ENCODE results near the gene BTN3A1.

DNA sequence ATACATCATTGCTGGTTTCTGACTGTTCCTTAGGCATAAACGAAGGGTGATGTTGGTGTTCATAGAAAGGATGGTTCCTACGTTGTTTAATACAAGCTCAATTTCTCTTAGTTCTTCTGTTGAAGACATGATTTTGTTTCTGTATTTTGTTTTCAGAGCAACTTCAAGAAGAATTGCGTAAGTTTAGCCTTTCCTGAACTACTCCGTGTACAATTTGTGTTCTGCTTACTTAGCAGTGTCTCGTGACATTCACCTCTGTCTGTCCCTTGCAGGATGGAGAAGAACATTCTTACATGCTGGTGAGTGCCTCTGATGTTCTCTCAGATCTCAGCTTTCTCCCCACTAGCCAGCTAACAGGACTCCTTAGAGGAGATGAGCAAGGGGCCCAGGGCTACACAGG, 11.5 kb upstream of the BTN3A1 start:
- TF ChIP-seq CTCF (IDR thresholded peaks at IDR 0.05; ENCODE audit: poor library complexity) (no peak), EZH2 (IDR thresholded peaks at IDR 0.05; ENCODE audit: borderline replicate concordance) (no peak), EZH2phosphoT487 (IDR thresholded peaks at IDR 0.05; ENCODE audit: low read depth, severe bottlenecking, unreplicated experiment) (no peak)
